Fibroblast of skin of left quadriceps (primary cell): Measurements from ENCODE around the gene SSX2.
"Not testable (repeated sequence)": the region's sequence is repeated elsewhere in the genome, so short reads cannot be mapped to it uniquely, and the experiment has no call there.

Experiments
- DNase-seq, 2 experiments: peaks; one replicate each; pipeline ENCODE4 v3.0.0-alpha.2; 2013; ENCODE audit warnings: low read depth in 2 of 2

The SSX2 gene

GRCh38 chrX:52707078-52707477 is at the start of gene SSX2:
Gene SSX2, minus strand, starts transcription at chrX:52707178. Its CDS starts 1,429 bp downstream, at chrX:52705749.
- DNase-seq: not testable (repeated sequence)

GRCh38 chrX:52750952-52751351 is 44.0 kb upstream of the SSX2 start, which contains the start of gene SSX2B:
Gene SSX2B, plus strand, starts transcription at chrX:52751252. Its CDS starts 1,429 bp downstream, at chrX:52752681.
- DNase-seq: not testable (repeated sequence)

- not testable (repeated sequence) for DNase-seq
Measured at GRCh38 chrX:52692034-52692433, 14.9 kb downstream of the SSX2 start.

- DNase-seq: not testable (repeated sequence)
Measured at GRCh38 chrX:52662218-52662617, 44.8 kb downstream of the SSX2 start.

GRCh38 chrX:52655475-52655874 is 51.5 kb downstream of the SSX2 start:
- not testable (repeated sequence) for DNase-seq

- not testable (repeated sequence) for DNase-seq
Measured at GRCh38 chrX:52654800-52655199, 52.2 kb downstream of the SSX2 start, which contains the start of gene SSX7. Gene SSX7, minus strand, starts transcription at chrX:52654900. Its CDS starts 1,428 bp downstream, at chrX:52653472.

GRCh38 chrX:52650676-52651075 is 56.3 kb downstream of the SSX2 start:
- DNase-seq: not testable (repeated sequence)

- not testable (repeated sequence) for DNase-seq
Measured at GRCh38 chrX:52648956-52649355, 58.0 kb downstream of the SSX2 start.
